Cardiac fibroblast (primary cell): Measurements from ENCODE around the gene EPHA2.

ENCODE experiments used
- DNase-seq, 2 donors: peaks; one replicate each; pipeline versions ENCODE4 v3.0.0 to v3.0.0-alpha.2; 2010; ENCODE audit warnings: low read depth in 2 of 2
- H3K4me3 ChIP-seq, 2 donors: replicated peaks in 1 of 2; 1 replicate in 1 of 2; 2 replicates in 1 of 2; pipeline ENCODE4 v1.5.1; 2011; ENCODE audit warnings: low read depth in 2 of 2, low read length in 2 of 2, mild to moderate bottlenecking in 2 of 2, moderate library complexity in 1 of 2
- TF ChIP-seq, protein P1 (sequence below): IDR thresholded peaks from one replicate; pipeline ENCODE4 v1.5.1; 2011; ENCODE audit warnings: low read depth, mild to moderate bottlenecking, low read length, inconsistent platforms

The EPHA2 gene

DNA sequence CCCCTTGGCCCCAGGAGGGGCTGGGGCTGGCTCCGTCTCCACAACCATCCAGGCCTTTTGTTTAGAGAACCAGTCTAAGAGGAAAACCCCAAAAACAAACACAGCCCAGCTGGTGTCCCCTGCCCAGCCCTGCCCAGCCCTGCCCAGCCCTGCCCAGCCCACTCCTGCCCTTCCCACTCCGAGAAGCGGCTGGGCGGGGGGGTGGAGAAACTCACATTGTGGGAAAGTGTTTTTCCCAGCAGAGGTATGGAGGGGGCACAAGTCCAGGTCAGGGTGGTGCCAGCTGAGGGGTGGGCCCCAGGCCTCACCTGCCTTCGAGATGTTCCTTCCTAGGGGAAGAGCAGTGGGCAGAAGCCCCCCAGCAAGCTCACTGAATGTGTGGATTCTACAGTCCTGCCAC is 72.4 kb downstream of the EPHA2 start:
- DNase-seq = no peak
- TF ChIP-seq, protein P1, sequence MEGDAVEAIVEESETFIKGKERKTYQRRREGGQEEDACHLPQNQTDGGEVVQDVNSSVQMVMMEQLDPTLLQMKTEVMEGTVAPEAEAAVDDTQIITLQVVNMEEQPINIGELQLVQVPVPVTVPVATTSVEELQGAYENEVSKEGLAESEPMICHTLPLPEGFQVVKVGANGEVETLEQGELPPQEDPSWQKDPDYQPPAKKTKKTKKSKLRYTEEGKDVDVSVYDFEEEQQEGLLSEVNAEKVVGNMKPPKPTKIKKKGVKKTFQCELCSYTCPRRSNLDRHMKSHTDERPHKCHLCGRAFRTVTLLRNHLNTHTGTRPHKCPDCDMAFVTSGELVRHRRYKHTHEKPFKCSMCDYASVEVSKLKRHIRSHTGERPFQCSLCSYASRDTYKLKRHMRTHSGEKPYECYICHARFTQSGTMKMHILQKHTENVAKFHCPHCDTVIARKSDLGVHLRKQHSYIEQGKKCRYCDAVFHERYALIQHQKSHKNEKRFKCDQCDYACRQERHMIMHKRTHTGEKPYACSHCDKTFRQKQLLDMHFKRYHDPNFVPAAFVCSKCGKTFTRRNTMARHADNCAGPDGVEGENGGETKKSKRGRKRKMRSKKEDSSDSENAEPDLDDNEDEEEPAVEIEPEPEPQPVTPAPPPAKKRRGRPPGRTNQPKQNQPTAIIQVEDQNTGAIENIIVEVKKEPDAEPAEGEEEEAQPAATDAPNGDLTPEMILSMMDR = no peak
- H3K4me3 ChIP-seq = no peak overlapping the region

DNA sequence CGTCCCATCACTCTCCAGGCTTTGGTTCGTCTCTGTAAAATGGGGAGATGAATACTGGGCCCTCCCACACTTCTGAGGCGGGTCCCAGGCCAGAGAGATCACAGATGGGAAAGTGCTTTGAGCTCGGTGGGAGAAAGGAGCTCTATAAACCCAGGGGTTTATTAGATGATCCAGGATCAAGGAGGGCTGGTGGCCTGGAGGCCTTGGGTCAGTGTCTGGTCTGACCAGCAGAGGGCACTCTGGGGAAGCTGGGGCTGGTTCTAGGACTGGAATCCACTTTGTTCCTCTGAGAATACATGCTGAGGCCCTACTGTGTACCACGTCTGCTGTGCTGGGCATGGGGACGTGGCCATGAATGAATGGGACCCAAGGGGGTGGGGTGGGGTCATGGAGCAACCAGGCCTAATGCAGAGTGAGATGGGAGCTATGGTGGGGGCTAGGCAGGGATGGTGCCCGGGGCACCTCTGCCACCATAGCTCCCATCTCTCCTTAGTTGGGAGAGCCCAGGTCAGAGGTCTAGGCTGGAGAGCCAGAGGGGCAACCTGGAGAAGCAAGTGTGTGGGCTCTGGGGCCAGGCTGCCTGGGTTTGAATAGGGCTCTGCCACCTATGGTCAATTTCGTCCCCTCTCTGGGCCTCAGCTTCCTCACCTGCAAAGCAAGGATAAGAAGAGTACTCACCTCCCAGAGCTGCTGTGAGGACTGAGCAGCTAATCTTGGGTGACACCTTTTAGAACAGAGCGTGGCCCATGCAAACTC is 73.4 kb downstream of the EPHA2 start:
- peak; percentile 71 to 73 for DNase-seq
- TF ChIP-seq, protein P1 = peak; percentile 98
- H3K4me3 ChIP-seq = no peak overlapping the region

DNA sequence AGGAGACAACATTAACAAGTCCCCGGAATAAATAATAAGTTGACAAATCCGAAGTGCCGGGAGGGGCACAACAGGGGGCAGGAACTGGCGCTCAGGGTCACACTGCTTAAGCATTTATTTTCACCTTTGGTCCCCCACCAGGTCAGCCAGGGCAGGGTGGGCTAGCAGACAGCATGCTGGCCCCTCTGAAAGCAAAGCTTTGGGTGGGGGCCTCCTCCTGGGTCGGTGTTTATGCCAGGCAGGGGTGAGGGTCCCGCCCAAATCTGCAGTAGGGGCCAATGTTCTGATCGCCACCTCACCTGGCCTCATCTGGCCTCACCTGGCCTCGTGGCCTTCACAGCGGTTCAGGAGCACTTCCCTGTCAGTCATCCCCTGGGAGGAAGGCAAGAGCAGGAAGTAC is 74.2 kb downstream of the EPHA2 start:
- no peak for DNase-seq
- TF ChIP-seq, protein P1 = no peak
- no peak overlapping the region for H3K4me3 ChIP-seq

DNA sequence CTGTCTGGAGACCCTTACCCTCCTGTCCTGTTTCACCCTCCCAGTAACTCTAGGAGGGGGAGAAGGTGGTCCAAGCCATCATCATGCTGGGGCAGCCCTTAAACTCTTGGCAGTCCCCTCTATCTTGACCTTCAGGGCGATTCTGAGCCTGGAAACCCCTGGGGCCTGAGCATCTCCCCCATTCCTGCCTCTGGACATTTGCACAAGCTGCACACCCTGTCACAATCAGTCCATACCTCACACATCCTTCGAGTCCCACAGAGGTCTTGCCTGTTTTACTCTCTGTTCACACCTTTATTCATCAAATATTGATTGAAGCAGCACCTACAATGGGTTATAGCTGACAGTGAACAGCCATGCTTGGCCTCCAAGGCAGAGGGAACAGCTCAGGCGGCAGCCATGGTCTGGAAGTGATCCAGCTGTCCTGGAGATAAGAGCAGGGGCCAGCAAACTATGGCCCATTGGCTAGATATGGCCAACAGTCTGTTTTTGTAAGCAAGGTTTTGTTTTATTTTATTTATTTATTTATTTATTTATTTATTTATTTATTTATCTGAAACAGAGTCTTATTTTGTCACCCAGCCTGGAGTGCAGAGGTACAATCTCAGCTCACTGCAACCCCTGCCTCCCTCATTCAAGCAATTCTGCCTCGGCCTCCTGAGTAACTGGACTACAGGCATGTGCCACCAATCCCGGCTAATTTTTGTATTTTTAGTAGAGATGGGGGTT is 75.3 kb downstream of the EPHA2 start:
- H3K4me3 ChIP-seq = no peak overlapping the region
- TF ChIP-seq, protein P1 = no peak
- DNase-seq = peak in 1 of 2 donors; percentile 25

DNA sequence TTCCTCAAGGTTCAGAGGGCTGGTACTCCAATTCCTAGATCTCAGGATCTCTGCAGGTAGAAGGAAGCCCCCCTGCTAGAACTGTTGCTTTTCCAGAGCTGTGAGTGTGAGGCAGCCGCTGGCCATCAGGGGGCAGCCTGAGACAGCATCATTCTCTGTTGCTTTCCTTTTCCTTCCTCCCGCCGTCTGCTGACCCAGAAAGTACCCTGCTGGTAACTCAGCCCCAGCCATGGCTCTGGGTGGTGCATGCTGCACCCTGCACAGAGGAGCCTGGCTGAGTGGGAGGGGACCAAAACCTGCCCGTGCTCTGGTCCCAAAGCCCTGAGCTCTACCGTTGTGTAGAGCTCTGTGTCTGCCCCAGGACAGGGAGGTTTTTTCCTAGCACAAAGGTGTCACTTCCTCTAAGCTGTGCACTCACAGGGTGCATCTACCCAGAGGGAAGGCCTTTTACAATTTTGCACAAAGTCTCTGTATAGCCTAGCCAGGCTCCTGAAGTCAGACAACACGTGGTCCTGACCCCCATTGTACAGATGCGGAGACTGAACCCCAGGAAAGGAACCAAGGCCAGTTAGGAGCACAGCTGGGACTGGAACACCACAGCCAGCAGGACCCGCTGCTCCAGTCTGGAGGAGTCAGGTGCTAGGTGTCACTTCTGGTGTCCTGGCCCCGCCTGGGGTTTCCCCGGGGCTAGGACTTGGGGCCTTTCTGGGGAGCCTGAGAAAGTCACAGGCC is 76.8 kb downstream of the EPHA2 start:
- H3K4me3 ChIP-seq = no peak overlapping the region
- peak; percentile 79 to 81 for DNase-seq

DNA sequence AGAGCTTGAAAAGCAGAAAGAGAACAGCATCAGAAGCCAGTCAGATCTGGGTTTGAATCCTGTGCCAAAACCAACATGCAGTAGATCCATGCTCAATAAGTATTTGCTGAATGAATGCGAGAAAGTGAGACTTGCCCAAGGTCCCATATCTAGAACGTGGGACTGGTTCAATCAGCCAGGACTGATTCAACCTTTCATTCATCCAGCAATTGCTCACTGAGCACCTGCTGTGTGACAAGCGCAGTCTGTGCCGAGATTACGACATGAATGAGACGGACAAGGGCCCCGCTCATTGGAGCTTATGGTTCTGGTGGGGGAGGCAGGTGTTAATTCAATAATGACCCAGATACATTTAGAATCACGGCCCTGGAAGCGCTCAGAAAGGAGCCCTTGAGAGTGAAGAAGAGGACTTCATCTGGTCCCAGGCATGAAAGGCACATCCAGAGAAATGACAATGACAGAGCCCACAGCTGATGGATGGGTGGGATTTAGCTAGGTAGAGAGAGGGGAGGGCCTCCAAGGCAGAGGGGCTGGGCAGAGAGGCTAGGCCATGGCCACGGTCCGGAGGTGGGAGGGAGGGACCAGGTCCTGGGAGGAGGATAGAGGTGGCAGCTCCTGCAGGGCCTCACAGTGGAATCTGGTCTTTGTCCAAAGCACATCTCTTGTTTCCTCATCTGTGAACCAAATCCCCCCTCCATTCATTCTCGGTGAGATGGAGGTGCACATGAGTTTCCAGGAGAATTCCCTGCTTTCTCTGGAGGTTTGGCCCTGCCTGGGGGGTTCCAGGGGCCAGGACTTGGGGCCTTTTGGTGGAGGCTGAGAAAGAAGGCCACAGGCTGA is 78.2 kb downstream of the EPHA2 start:
- TF ChIP-seq, protein P1 = no peak
- no peak overlapping the region for H3K4me3 ChIP-seq
- peak in 1 of 2 donors; percentile 24 for DNase-seq

More for the DNA sequence above, 76.8 kb downstream of the EPHA2 start:
- TF ChIP-seq, protein P1 = peak; percentile 93
